NCI-H2227 treated with DMSO at 0.1 percent for 48 hours (cell line): ENCODE data around the gene LTBP4.
A peak's percentile ranks its signal among the peaks of the same experiment; 100 is the strongest.

Source experiments
- DNase-seq: peaks from one replicate; lab custom pipeline; 2025; lab: John Stamatoyannopoulos, UW

Gene LTBP4

GRCh38 chr19:40596608-40597328, 4.4 kb upstream of the LTBP4 start:
- peak; percentile 58 for DNase-seq

- no peak for DNase-seq
Measured at GRCh38 chr19:40597329-40597838, 3.8 kb upstream of the LTBP4 start.

- peak; percentile 95 for DNase-seq
Measured at GRCh38 chr19:40598121-40598917, 2.9 kb upstream of the LTBP4 start.

GRCh38 chr19:40598918-40599307, 2.3 kb upstream of the LTBP4 start:
- DNase-seq: no peak

- DNase-seq: peak; percentile 45
Measured at GRCh38 chr19:40599331-40599901, 1.8 kb upstream of the LTBP4 start.

GRCh38 chr19:40599902-40600569, 1.1 kb upstream of the LTBP4 start:
- no peak for DNase-seq

GRCh38 chr19:40600570-40601133, 517 bp upstream of the LTBP4 start:
- no peak for DNase-seq

- no peak for DNase-seq
Measured at GRCh38 chr19:40603071-40603388, 1.9 kb downstream of the LTBP4 start.

GRCh38 chr19:40603389-40604170, 2.4 kb downstream of the LTBP4 start:
- peak; percentile 100 for DNase-seq

GRCh38 chr19:40604171-40604646, 3.0 kb downstream of the LTBP4 start:
- DNase-seq: no peak

GRCh38 chr19:40604647-40605215, 3.6 kb downstream of the LTBP4 start:
- DNase-seq: peak; percentile 42

- peak; percentile 98 for DNase-seq
Measured at GRCh38 chr19:40605216-40605971, 4.2 kb downstream of the LTBP4 start.

- no peak for DNase-seq
Measured at GRCh38 chr19:40607311-40608239, 6.4 kb downstream of the LTBP4 start.

GRCh38 chr19:40608240-40608621, 7.1 kb downstream of the LTBP4 start:
- DNase-seq: no peak

- no peak for DNase-seq
Measured at GRCh38 chr19:40608957-40609356, 7.8 kb downstream of the LTBP4 start.

GRCh38 chr19:40609561-40610395, 8.6 kb downstream of the LTBP4 start:
- no peak for DNase-seq

GRCh38 chr19:40610396-40611064, 9.4 kb downstream of the LTBP4 start:
- DNase-seq: no peak
